HepG2 (cell line): ENCODE data around the gene LDLRAD4. TPM values are rescaled to one million over a fixed set of nuclear protein-coding genes. Genes with fewer than 3 reads are reported as not detected.

Experiments
- AGO2 ChIP-seq: fragments of 200-400 bp; formaldehyde crosslinking; optimal IDR thresholded peaks from 2 replicates; pipeline ENCODE3; 2017; ENCODE audit warnings: mild to moderate bottlenecking, low read depth, low read length, moderate library complexity
- DMAP1 ChIP-seq: IDR thresholded peaks from 2 replicates; pipeline ENCODE4 v1.6.1; 2016
- HNF4G ChIP-seq, 2 experiments: sonication (generic) in 1 of 2; formaldehyde crosslinking in 1 of 2; IDR thresholded peaks; 2 replicates each; pipeline versions ENCODE4 v1.4.0 to v1.6.1; 2011 to 2020; ENCODE audit warnings: borderline replicate concordance in 2 of 2, low read depth in 2 of 2, mild to moderate bottlenecking in 2 of 2, low read length in 1 of 2, missing genetic modification reagents in 1 of 2, moderate library complexity in 1 of 2
- HNRNPL ChIP-seq: fragments of 200-400 bp; formaldehyde crosslinking; IDR thresholded peaks from 2 replicates; pipeline ENCODE4 v1.6.1; 2017; ENCODE audit warnings: mild to moderate bottlenecking, low read depth, low read length
- HOXA7 ChIP-seq: sonication (generic); formaldehyde crosslinking; IDR thresholded peaks from 2 replicates; pipeline ENCODE4 v1.8.1; 2022; ENCODE audit warnings: mild to moderate bottlenecking, missing genetic modification reagents, moderate library complexity
- JDP2 ChIP-seq: sonication (generic); formaldehyde crosslinking; IDR thresholded peaks from 2 replicates; pipeline ENCODE4 v1.8.1; 2022; ENCODE audit warnings: missing genetic modification reagents, borderline replicate concordance
- KMT2B ChIP-seq: IDR thresholded peaks from 2 replicates; pipeline ENCODE4 v1.6.1; 2016; ENCODE audit warnings: missing genetic modification reagents, missing compliant biosample characterization
- MAZ ChIP-seq, 2 experiments: sonication (generic) in 1 of 2; formaldehyde crosslinking in 1 of 2; IDR thresholded peaks; 2 replicates each; pipeline versions ENCODE4 v1.5.0 to v1.6.1; 2012 to 2020; ENCODE audit warnings: low read depth in 2 of 2, mild to moderate bottlenecking in 2 of 2, borderline replicate concordance in 1 of 2, improper control_type of control experiment in 1 of 2, low read length in 1 of 2, missing genetic modification reagents in 1 of 2, moderate library complexity in 1 of 2
- PCBP1 ChIP-seq: fragments of 200-400 bp; formaldehyde crosslinking; IDR thresholded peaks from 2 replicates; pipeline ENCODE4 v1.6.1; 2017; ENCODE audit warnings: mild to moderate bottlenecking, low read depth, low read length, borderline replicate concordance
- SAP130 ChIP-seq: IDR thresholded peaks from 2 replicates; pipeline ENCODE4 v1.6.1; 2016; ENCODE audit warnings: low read depth
- SATB2 ChIP-seq: sonication (generic); formaldehyde crosslinking; IDR thresholded peaks from 2 replicates; pipeline ENCODE4 v1.5.0; 2020; ENCODE audit warnings: missing genetic modification reagents
- SMAD3 ChIP-seq: sonication (generic); formaldehyde crosslinking; IDR thresholded peaks from 2 replicates; pipeline ENCODE4 v1.4.0; 2020; ENCODE audit warnings: missing genetic modification reagents
- SRSF9 ChIP-seq: fragments of 200-400 bp; formaldehyde crosslinking; IDR thresholded peaks from 2 replicates; pipeline ENCODE4 v1.6.1; 2018; ENCODE audit warnings: borderline replicate concordance, mild to moderate bottlenecking, low read depth, low read length; ENCODE audit not compliant: insufficient read depth, poor library complexity, severe bottlenecking
- ZFP1 ChIP-seq: IDR thresholded peaks from 2 replicates; pipeline ENCODE4 v1.6.1; 2016
- ZNF225 ChIP-seq: sonication (generic); formaldehyde crosslinking; IDR thresholded peaks from 2 replicates; pipeline ENCODE4 v1.4.0; 2020; ENCODE audit warnings: mild to moderate bottlenecking, missing genetic modification reagents
- ZNF230 ChIP-seq: sonication (generic); formaldehyde crosslinking; IDR thresholded peaks from 2 replicates; pipeline ENCODE4 v1.4.0; 2020; ENCODE audit warnings: mild to moderate bottlenecking, missing genetic modification reagents
- ZNF30 ChIP-seq: sonication (generic); formaldehyde crosslinking; IDR thresholded peaks from 2 replicates; pipeline ENCODE4 v1.5.0; 2020; ENCODE audit warnings: mild to moderate bottlenecking, missing genetic modification reagents
- ZNF326 ChIP-seq: sonication (generic); formaldehyde crosslinking; IDR thresholded peaks from 2 replicates; pipeline ENCODE4 v1.4.0; 2020; ENCODE audit warnings: missing genetic modification reagents, borderline replicate concordance
- ZNF570 ChIP-seq: sonication (generic); formaldehyde crosslinking; IDR thresholded peaks from 2 replicates; pipeline ENCODE4 v1.4.0; 2020; ENCODE audit warnings: mild to moderate bottlenecking, missing genetic modification reagents, borderline replicate concordance
- ZNF724P ChIP-seq: sonication (generic); formaldehyde crosslinking; IDR thresholded peaks from 2 replicates; pipeline ENCODE4 v1.8.0; 2022; ENCODE audit warnings: missing genetic modification reagents, borderline replicate concordance
- ZNF780A ChIP-seq: sonication (generic); formaldehyde crosslinking; IDR thresholded peaks from 2 replicates; pipeline ENCODE4 v1.8.0; 2022; ENCODE audit warnings: mild to moderate bottlenecking, missing genetic modification reagents, moderate library complexity
- ZNF839 ChIP-seq: sonication (generic); formaldehyde crosslinking; IDR thresholded peaks from 2 replicates; pipeline ENCODE4 v1.4.0; 2020; ENCODE audit warnings: missing genetic modification reagents, mild to moderate bottlenecking, borderline replicate concordance
- polyA plus RNA-seq, 8 experiments: library from polyadenylated mRNA; depleted of rRNA in 3 of 8; stranded (reverse) in 7 of 8; unstranded in 1 of 8; fragments of >200 nt; fragmentation: Illumina TruSeq in 4 of 8; extraction: Trizol in 4 of 8; gene quantifications; 2 replicates each; pipeline versions ENCODE4 v1.2.1 to v1.2.3, GENCODE V29; 2011 to 2016; ENCODE audit warnings: low read depth in 4 of 8, missing spikeins in 1 of 8, mixed read lengths in 1 of 8; ENCODE audit not compliant: insufficient read depth in 1 of 8
- total RNA-seq, 5 experiments: library from RNA; depleted of rRNA; stranded (reverse); fragments of >200 nt; fragmentation: Illumina TruSeq; extraction: Trizol; gene quantifications; 2 replicates each; pipeline ENCODE4 v1.2.3, GENCODE V29; 2016; ENCODE audit warnings: low read depth in 1 of 5
- TF ChIP-seq, protein P1 (sequence below): sonication (generic); formaldehyde crosslinking; IDR thresholded peaks from 2 replicates; pipeline ENCODE4 v1.9.0; 2021; ENCODE audit warnings: missing genetic modification reagents, mild to moderate bottlenecking, borderline replicate concordance
- TF ChIP-seq, protein P2 (sequence below): sonication (generic); formaldehyde crosslinking; IDR thresholded peaks from 2 replicates; pipeline ENCODE4 v1.4.0; 2020; ENCODE audit warnings: mild to moderate bottlenecking, low read depth, missing genetic modification reagents
- TF ChIP-seq, protein P3 (sequence below): sonication (generic); formaldehyde crosslinking; IDR thresholded peaks from 2 replicates; pipeline ENCODE4 v1.4.0; 2020; ENCODE audit warnings: missing genetic modification reagents
- TF ChIP-seq, protein P4 (sequence below): sonication (generic); formaldehyde crosslinking; IDR thresholded peaks from 2 replicates; pipeline ENCODE4 v1.4.0; 2020; ENCODE audit warnings: mild to moderate bottlenecking, missing genetic modification reagents

LDLRAD4 gene
- total and polyA plus RNA-seq, 2 of the 13 experiments (the other 11 are each of a cell fraction or from before 2014, with no cell fraction given): 13.6 to 20.9 TPM

GRCh38 chr18:13338318-13338717 lies 119.8 kb downstream of the LDLRAD4 start (continued):
- TF ChIP-seq MAZ (IDR thresholded peaks at IDR 0.05; ENCODE audit: borderline replicate concordance, low read depth, low read length) (no peak), MAZ (CRISPR knock-in tag; IDR thresholded peaks at IDR 0.05; ENCODE audit: low read depth) (no peak), ZNF724P (no peak), DMAP1 (no peak), ZNF570 (CRISPR knock-in tag) (no peak), ZFP1 (CRISPR knock-in tag) (peak; percentile 41; the same call in 1 of the 2 replicates), HNF4G (IDR thresholded peaks at IDR 0.05; ENCODE audit: borderline replicate concordance, low read depth, low read length) (peak; percentile 79), HNF4G (CRISPR knock-in tag; IDR thresholded peaks at IDR 0.05; ENCODE audit: borderline replicate concordance, low read depth) (no peak; the same call in 1 of the 2 replicates), SRSF9 (no peak), ZNF30 (CRISPR knock-in tag) (no peak), SMAD3 (0 out of 2 replicates have a peak, but pooled peaks have one; percentile 34), ZNF230 (no peak), ZNF780A (CRISPR knock-in tag) (no peak), JDP2 (no peak), HNRNPL (no peak), SATB2 (no peak), KMT2B (CRISPR knock-in tag) (no peak; the same call in 1 of the 2 replicates), HOXA7 (CRISPR knock-in tag) (no peak), AGO2 (no peak), ZNF326 (CRISPR knock-in tag) (no peak), ZNF225 (CRISPR knock-in tag) (no peak), PCBP1 (no peak), ZNF839 (no peak), SAP130 (CRISPR knock-in tag) (peak; percentile 81)
- TF ChIP-seq, protein P1, sequence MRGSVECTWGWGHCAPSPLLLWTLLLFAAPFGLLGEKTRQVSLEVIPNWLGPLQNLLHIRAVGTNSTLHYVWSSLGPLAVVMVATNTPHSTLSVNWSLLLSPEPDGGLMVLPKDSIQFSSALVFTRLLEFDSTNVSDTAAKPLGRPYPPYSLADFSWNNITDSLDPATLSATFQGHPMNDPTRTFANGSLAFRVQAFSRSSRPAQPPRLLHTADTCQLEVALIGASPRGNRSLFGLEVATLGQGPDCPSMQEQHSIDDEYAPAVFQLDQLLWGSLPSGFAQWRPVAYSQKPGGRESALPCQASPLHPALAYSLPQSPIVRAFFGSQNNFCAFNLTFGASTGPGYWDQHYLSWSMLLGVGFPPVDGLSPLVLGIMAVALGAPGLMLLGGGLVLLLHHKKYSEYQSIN (CRISPR knock-in tag): no peak
- TF ChIP-seq, protein P2, sequence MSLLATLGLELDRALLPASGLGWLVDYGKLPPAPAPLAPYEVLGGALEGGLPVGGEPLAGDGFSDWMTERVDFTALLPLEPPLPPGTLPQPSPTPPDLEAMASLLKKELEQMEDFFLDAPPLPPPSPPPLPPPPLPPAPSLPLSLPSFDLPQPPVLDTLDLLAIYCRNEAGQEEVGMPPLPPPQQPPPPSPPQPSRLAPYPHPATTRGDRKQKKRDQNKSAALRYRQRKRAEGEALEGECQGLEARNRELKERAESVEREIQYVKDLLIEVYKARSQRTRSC (CRISPR knock-in tag): no peak
- TF ChIP-seq, protein P3, sequence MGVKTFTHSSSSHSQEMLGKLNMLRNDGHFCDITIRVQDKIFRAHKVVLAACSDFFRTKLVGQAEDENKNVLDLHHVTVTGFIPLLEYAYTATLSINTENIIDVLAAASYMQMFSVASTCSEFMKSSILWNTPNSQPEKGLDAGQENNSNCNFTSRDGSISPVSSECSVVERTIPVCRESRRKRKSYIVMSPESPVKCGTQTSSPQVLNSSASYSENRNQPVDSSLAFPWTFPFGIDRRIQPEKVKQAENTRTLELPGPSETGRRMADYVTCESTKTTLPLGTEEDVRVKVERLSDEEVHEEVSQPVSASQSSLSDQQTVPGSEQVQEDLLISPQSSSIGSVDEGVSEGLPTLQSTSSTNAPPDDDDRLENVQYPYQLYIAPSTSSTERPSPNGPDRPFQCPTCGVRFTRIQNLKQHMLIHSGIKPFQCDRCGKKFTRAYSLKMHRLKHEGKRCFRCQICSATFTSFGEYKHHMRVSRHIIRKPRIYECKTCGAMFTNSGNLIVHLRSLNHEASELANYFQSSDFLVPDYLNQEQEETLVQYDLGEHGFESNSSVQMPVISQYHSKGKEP: no peak
- TF ChIP-seq, protein P4, sequence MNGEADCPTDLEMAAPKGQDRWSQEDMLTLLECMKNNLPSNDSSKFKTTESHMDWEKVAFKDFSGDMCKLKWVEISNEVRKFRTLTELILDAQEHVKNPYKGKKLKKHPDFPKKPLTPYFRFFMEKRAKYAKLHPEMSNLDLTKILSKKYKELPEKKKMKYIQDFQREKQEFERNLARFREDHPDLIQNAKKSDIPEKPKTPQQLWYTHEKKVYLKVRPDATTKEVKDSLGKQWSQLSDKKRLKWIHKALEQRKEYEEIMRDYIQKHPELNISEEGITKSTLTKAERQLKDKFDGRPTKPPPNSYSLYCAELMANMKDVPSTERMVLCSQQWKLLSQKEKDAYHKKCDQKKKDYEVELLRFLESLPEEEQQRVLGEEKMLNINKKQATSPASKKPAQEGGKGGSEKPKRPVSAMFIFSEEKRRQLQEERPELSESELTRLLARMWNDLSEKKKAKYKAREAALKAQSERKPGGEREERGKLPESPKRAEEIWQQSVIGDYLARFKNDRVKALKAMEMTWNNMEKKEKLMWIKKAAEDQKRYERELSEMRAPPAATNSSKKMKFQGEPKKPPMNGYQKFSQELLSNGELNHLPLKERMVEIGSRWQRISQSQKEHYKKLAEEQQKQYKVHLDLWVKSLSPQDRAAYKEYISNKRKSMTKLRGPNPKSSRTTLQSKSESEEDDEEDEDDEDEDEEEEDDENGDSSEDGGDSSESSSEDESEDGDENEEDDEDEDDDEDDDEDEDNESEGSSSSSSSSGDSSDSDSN (CRISPR knock-in tag): no peak
